ENCODE measurements around the gene CAMK2N2.

The CAMK2N2 gene

GRCh38 chr3:184222521-184222920 lies 38.8 kb downstream of the CAMK2N2 start:
- no peak for DNase-seq (ENCODE audit: low read depth)

GRCh38 chr3:184218814-184219213 lies 42.5 kb downstream of the CAMK2N2 start:
- no peak for DNase-seq (ENCODE audit: low read depth)

GRCh38 chr3:184211718-184212117 lies 49.6 kb downstream of the CAMK2N2 start:
- no peak for DNase-seq (ENCODE audit: low read depth)

DNA sequence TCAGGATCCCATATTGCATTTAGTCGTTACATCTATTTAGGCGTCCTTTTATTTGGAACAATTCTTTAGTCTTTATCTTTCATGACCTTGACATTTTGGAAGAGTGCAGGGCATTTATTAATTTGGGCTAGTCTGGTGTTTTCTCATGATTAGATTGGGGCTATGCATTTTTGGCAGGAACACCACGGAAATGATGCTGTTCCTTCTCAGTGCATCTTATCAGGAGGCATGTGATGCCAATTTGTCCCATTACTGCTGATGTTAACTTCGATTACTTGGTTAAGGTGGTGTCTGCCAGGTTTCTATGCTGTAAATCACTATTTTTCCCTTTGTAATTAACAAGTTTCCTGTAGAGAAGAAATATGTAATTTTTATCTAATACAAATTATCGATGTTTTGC lies 50.1 kb downstream of the CAMK2N2 start:
- DNase-seq (ENCODE audit: low read depth): no peak
